ENCODE results near the gene PDSS1. TPM values are rescaled to one million over a fixed set of nuclear protein-coding genes. Genes with fewer than 3 reads are reported as not detected.
"Not testable (repeated sequence)": the region's sequence is repeated elsewhere in the genome, so short reads cannot be mapped to it uniquely, and the experiment has no call there.

The PDSS1 gene
- total and polyA plus RNA-seq, 9 of the 15 experiments (the other 6 are each of a cell fraction or from before 2014, with no cell fraction given), result 11.0 to 59.5 (median 45.3) TPM

DNA sequence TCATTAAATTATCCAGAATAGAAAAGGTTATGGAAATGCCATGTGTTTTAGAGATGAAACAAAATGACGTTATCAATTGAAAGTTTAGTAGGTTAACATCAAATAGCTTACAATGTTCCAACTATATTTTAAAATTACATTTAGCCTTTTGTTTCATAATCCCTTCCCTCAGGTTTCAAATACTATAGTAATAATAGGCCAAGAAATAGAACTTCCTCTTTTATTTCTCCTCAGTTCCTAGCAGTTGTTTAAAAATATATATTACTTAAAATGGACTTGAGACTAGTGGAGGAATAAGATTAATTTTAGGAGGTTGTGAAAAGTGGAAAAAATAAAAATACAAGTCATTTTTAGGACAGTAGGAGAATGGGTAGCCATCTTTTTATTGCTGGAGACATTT lies 16.4 kb upstream of the PDSS1 start (continued):
- TF ChIP-seq, protein P1, sequence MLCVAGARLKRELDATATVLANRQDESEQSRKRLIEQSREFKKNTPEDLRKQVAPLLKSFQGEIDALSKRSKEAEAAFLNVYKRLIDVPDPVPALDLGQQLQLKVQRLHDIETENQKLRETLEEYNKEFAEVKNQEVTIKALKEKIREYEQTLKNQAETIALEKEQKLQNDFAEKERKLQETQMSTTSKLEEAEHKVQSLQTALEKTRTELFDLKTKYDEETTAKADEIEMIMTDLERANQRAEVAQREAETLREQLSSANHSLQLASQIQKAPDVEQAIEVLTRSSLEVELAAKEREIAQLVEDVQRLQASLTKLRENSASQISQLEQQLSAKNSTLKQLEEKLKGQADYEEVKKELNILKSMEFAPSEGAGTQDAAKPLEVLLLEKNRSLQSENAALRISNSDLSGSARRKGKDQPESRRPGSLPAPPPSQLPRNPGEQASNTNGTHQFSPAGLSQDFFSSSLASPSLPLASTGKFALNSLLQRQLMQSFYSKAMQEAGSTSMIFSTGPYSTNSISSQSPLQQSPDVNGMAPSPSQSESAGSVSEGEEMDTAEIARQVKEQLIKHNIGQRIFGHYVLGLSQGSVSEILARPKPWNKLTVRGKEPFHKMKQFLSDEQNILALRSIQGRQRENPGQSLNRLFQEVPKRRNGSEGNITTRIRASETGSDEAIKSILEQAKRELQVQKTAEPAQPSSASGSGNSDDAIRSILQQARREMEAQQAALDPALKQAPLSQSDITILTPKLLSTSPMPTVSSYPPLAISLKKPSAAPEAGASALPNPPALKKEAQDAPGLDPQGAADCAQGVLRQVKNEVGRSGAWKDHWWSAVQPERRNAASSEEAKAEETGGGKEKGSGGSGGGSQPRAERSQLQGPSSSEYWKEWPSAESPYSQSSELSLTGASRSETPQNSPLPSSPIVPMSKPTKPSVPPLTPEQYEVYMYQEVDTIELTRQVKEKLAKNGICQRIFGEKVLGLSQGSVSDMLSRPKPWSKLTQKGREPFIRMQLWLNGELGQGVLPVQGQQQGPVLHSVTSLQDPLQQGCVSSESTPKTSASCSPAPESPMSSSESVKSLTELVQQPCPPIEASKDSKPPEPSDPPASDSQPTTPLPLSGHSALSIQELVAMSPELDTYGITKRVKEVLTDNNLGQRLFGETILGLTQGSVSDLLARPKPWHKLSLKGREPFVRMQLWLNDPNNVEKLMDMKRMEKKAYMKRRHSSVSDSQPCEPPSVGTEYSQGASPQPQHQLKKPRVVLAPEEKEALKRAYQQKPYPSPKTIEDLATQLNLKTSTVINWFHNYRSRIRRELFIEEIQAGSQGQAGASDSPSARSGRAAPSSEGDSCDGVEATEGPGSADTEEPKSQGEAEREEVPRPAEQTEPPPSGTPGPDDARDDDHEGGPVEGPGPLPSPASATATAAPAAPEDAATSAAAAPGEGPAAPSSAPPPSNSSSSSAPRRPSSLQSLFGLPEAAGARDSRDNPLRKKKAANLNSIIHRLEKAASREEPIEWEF (CRISPR knock-in tag; IDR thresholded peaks at IDR 0.05), result no peak
- TF ChIP-seq ZNF785 (CRISPR knock-in tag; IDR thresholded peaks at IDR 0.05), result no peak
- TF ChIP-seq, protein P2, sequence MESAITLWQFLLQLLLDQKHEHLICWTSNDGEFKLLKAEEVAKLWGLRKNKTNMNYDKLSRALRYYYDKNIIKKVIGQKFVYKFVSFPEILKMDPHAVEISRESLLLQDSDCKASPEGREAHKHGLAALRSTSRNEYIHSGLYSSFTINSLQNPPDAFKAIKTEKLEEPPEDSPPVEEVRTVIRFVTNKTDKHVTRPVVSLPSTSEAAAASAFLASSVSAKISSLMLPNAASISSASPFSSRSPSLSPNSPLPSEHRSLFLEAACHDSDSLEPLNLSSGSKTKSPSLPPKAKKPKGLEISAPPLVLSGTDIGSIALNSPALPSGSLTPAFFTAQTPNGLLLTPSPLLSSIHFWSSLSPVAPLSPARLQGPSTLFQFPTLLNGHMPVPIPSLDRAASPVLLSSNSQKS (CRISPR knock-in tag; IDR thresholded peaks at IDR 0.05), result no peak

DNA sequence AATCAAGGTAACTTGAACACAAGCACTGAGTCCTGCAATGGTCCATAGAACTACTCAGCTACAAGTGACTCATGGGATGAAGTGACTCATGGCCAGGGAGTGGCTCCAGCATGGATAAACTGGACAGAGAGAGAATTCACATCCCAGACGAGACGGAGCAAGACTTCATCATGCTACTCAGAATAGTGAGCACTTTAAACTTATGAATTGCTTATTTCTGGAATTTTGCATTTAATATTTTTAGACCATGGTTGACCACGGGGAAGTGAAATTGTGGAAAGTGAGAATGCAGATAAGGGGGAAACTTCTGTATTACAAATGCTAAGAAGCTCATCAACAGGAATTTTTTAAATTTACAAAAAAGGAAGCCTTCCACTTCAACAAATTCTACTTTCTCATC lies 15.5 kb upstream of the PDSS1 start:
- H3K27ac ChIP-seq (ENCODE audit: extremely low read depth, low read depth, low read length); H3K79me2 ChIP-seq (ENCODE audit: control insufficient read depth, insufficient read depth, low read length); H3K9me3 ChIP-seq (replicated peaks; ENCODE audit: control insufficient read depth, insufficient read depth, low read depth, low read length); POLR2A ChIA-PET; CTCF ChIA-PET (ENCODE audit: low intra/inter-chr PET ratio); H2AFZ ChIP-seq (ENCODE audit: low read depth, low read length); H3K4me3 ChIP-seq; H3K27me3 ChIP-seq (ENCODE audit: control insufficient read depth in 2 of 2, insufficient read depth in 2 of 2, low read length in 2 of 2); H3K4me1 ChIP-seq (replicated peaks in 1 of 2; ENCODE audit: control insufficient read depth in 2 of 2, insufficient read depth in 2 of 2, low read length in 2 of 2); intact Hi-C loops (cut with micrococcal nuclease); H3K36me3 ChIP-seq (ENCODE audit: control insufficient read depth, insufficient read depth, low read length); DNase-seq (ENCODE audit: extremely low read depth in 1 of 4, low spot score in 3 of 4); H4K20me1 ChIP-seq (replicated peaks; ENCODE audit: control insufficient read depth, insufficient read depth, low read length); H3K9ac ChIP-seq (ENCODE audit: insufficient read depth in 1 of 2, low read depth in 2 of 2, low read length in 2 of 2); H3K4me2 ChIP-seq (ENCODE audit: insufficient read depth, low read length); BruUV-seq (replicated peaks); H3K9me1 ChIP-seq (ENCODE audit: control insufficient read depth, insufficient read depth, low read length); in situ Hi-C loops (cut with MboI); TF ChIP-seq JUND (tag; IDR thresholded peaks at IDR 0.05; ENCODE audit: borderline replicate concordance, low read depth, low read length): not testable (repeated sequence)
- TF ChIP-seq, protein P3, sequence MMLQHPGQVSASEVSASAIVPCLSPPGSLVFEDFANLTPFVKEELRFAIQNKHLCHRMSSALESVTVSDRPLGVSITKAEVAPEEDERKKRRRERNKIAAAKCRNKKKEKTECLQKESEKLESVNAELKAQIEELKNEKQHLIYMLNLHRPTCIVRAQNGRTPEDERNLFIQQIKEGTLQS (IDR thresholded peaks at IDR 0.05), result peak; percentile 23; the same call in 1 of the 2 replicates
- TF ChIP-seq, protein P3 (CRISPR knock-in tag; conservative IDR thresholded peaks at IDR 0.05), result not testable (repeated sequence)
- peak; percentile 73 for TF ChIP-seq FOSL1 (tag; conservative IDR thresholded peaks at IDR 0.05)
- TF ChIP-seq JUND (IDR thresholded peaks at IDR 0.05; ENCODE audit: borderline replicate concordance, low read depth, low read length), result peak; percentile 12; the same call in 1 of the 2 replicates
- peak; percentile 74 for FAIRE-seq
- peak; percentile 72 for ATAC-seq
- 13% methylated on average over 2 of the region's 3 CpGs for WGBS (ENCODE audit: insufficient coverage, low coverage, missing lambda C conversion rate)

Data from K562 (cell line).